K562 (cell line): ENCODE results near the gene EMP2. TPM values are rescaled to one million over a fixed set of nuclear protein-coding genes. Genes with fewer than 3 reads are reported as not detected.

Experiments used
- ATAC-seq: fragments of 200-7000 bp; cut with Tn5 transposase; 3 replicates; pipeline ENCODE4 v1.9.1; 2020; ENCODE audit warnings: moderate library complexity
- BruUV-seq: library from RNA; stranded (reverse); fragments of 400-500 nt; replicated peaks from 2 replicates; lab custom pipeline; 2021; lab: Mats Ljungman, UMichigan
- CTCF ChIA-PET: fragments of 300-600 bp; formaldehyde crosslinking; extraction: SDS; loops from one replicate; lab custom pipeline; 2021; ENCODE audit warnings: low intra/inter-chr PET ratio; lab: Yijun Ruan, JAX
- POLR2A ChIA-PET: fragments of 300-600, 350-650 bp; sonication (Branson Sonifier 250); formaldehyde crosslinking; extraction: SDS; loops from one replicate; lab custom pipeline; 2021; ENCODE audit warnings: antibody characterized with exemption, inconsistent platforms; lab: Yijun Ruan, JAX
- DNase-seq, 4 experiments: peaks; one replicate each; pipeline versions ENCODE4 v3.0.0 to v3.0.0-alpha.2; 2011 to 2018; ENCODE audit warnings: low spot score in 3 of 4, mixed read lengths in 3 of 4; ENCODE audit errors: extremely low read depth in 1 of 4
- FAIRE-seq: peaks from 2 replicates; lab custom pipeline; 2011; peaks lifted over from hg19 to GRCh38; lab: Jason Lieb, UNC
- H2AFZ ChIP-seq: 2 replicates; pipeline ENCODE4 v1.6.0; 2011; ENCODE audit warnings: low read depth, low read length, control low read depth, inconsistent platforms
- H3K27ac ChIP-seq: fragments of 200-600 bp; 3 replicates; pipeline ENCODE4 v1.8.0; 2011; ENCODE audit warnings: low read depth, mild to moderate bottlenecking, control low read depth, inconsistent platforms, low read length, moderate library complexity, mixed read lengths; ENCODE audit errors: extremely low read depth
- H3K27me3 ChIP-seq, 2 experiments: fragments of 300-600 bp in 1 of 2; 2 replicates in 1 of 2; 3 replicates in 1 of 2; pipeline versions ENCODE4 v1.6.0 to v1.8.0; 2011; ENCODE audit warnings: inconsistent platforms in 2 of 2, low read length in 2 of 2, mild to moderate bottlenecking in 1 of 2, mixed read lengths in 1 of 2, moderate library complexity in 1 of 2; ENCODE audit not compliant: control insufficient read depth in 2 of 2, insufficient read depth in 2 of 2
- H3K36me3 ChIP-seq: fragments of 300-600 bp; 3 replicates; pipeline ENCODE4 v1.8.0; 2011; ENCODE audit warnings: mild to moderate bottlenecking, low read length, inconsistent platforms; ENCODE audit not compliant: control insufficient read depth, insufficient read depth
- H3K4me1 ChIP-seq, 2 experiments: fragments of 200-600 bp in 1 of 2; replicated peaks in 1 of 2; 2 replicates in 1 of 2; 3 replicates in 1 of 2; pipeline versions ENCODE4 v1.5.1 to v1.8.0; 2011; ENCODE audit warnings: inconsistent platforms in 2 of 2, low read length in 2 of 2, mild to moderate bottlenecking in 1 of 2, mixed read lengths in 1 of 2, moderate library complexity in 1 of 2; ENCODE audit not compliant: control insufficient read depth in 2 of 2, insufficient read depth in 2 of 2
- H3K4me2 ChIP-seq: 2 replicates; pipeline ENCODE4 v1.6.1; 2011; ENCODE audit warnings: low read length, control low read depth, inconsistent platforms, mixed read lengths; ENCODE audit not compliant: insufficient read depth
- H3K4me3 ChIP-seq: fragments of 200-600 bp; sonication (generic), shearing (Covaris generic); 2 replicates; pipeline ENCODE4 v1.5.1; 2016; ENCODE audit warnings: control low read depth, inconsistent platforms
- H3K79me2 ChIP-seq: fragments of 200-600 bp; 3 replicates; pipeline ENCODE4 v1.8.0; 2011; ENCODE audit warnings: low read length, inconsistent platforms; ENCODE audit not compliant: control insufficient read depth, insufficient read depth
- H3K9ac ChIP-seq, 2 experiments: 2 replicates each; pipeline versions ENCODE4 v1.6.0 to v1.6.1; 2011; ENCODE audit warnings: low read depth in 2 of 2, low read length in 2 of 2, control low read depth in 1 of 2, inconsistent platforms in 1 of 2, mild to moderate bottlenecking in 1 of 2, mixed read lengths in 1 of 2; ENCODE audit not compliant: insufficient read depth in 1 of 2
- H3K9me1 ChIP-seq: one replicate; pipeline ENCODE4 v1.6.0; 2011; ENCODE audit warnings: inconsistent platforms, mild to moderate bottlenecking, low read length, moderate library complexity; ENCODE audit not compliant: control insufficient read depth, insufficient read depth
- H3K9me3 ChIP-seq: replicated peaks from 2 replicates; pipeline ENCODE4 v1.5.1; 2011; ENCODE audit warnings: low read depth, low read length, inconsistent platforms; ENCODE audit not compliant: control insufficient read depth, insufficient read depth
- H4K20me1 ChIP-seq: replicated peaks from 2 replicates; pipeline ENCODE4 v1.6.1; 2011; ENCODE audit warnings: low read length, inconsistent platforms, mixed read lengths; ENCODE audit not compliant: control insufficient read depth, insufficient read depth
- ATF7 ChIP-seq: fragments of 450-650 bp; IDR thresholded peaks from 2 replicates; pipeline ENCODE4 v1.7.1; 2014; ENCODE audit warnings: mild to moderate bottlenecking, moderate library complexity
- LEF1 ChIP-seq: fragments of 450-650 bp; IDR thresholded peaks from 2 replicates; pipeline ENCODE4 v1.6.1; 2016; ENCODE audit warnings: mild to moderate bottlenecking
- NR2C1 ChIP-seq, 2 experiments: fragments of 450-650 bp; IDR thresholded peaks; 2 replicates each; pipeline ENCODE4 v1.6.1; 2017; ENCODE audit warnings: mild to moderate bottlenecking in 2 of 2, antibody characterized with exemption in 1 of 2, inconsistent platforms in 1 of 2, missing compliant biosample characterization in 1 of 2, missing genetic modification characterization in 1 of 2
- SMARCE1 ChIP-seq: fragments of 450-650 bp; IDR thresholded peaks from 2 replicates; pipeline ENCODE4 v1.7.1; 2016; ENCODE audit warnings: mild to moderate bottlenecking
- TRIM24 ChIP-seq, 2 experiments: fragments of 450-650 bp; IDR thresholded peaks; 2 replicates each; pipeline ENCODE4 v1.6.1; 2016
- ZNF274 ChIP-seq: IDR thresholded peaks from 2 replicates; pipeline ENCODE4 v1.6.1; 2011; ENCODE audit warnings: low read depth, mild to moderate bottlenecking, low read length, moderate library complexity, borderline replicate concordance
- ZNF77 ChIP-seq: fragments of 250-450 bp; sonication (Bioruptor Pico); IDR thresholded peaks from 2 replicates; pipeline ENCODE4 v1.5.0; 2020
- WGBS: fragments of 100-300 bp; shearing (Covaris generic); methylation state at CpG from one replicate; pipeline ENCODE4 v1.1.6; 2016; ENCODE audit warnings: low coverage, mixed read lengths; ENCODE audit not compliant: insufficient coverage; ENCODE audit errors: missing lambda C conversion rate; 5-methylcytosine and 5-hydroxymethylcytosine counted together
- in situ Hi-C: fragments of 300-500 bp; cut with MboI; formaldehyde crosslinking; loops from 4 replicates; pipeline ENCODE4 v1.15.0; 2018; ENCODE audit warnings: inconsistent platforms, mixed read lengths
- intact Hi-C: fragments of 100-400 bp; cut with micrococcal nuclease; formaldehyde crosslinking; loops from 2 replicates; pipeline ENCODE4 v1.14.2; 2022
- polyA plus RNA-seq, 8 experiments: library from polyadenylated mRNA; depleted of rRNA in 4 of 8; stranded (reverse) in 5 of 8; unstranded in 3 of 8; fragments of >200 nt; fragmentation: Nextera tagmentation in 2 of 8; fragmentation: Illumina TruSeq in 1 of 8; extraction: Ambion mirVana in 2 of 8; extraction: Trizol in 1 of 8; gene quantifications; 2 replicates each; pipeline versions ENCODE4 v1.2.1 to v1.2.3, GENCODE V29; 2011 to 2014; ENCODE audit warnings: inconsistent platforms in 1 of 8, missing spikeins in 1 of 8
- total RNA-seq, 7 experiments: library from RNA; depleted of rRNA in 6 of 7; stranded (reverse); fragments of >200 nt in 6 of 7; fragmentation: Illumina TruSeq in 2 of 7; extraction: Trizol in 2 of 7; gene quantifications; 2 replicates each; pipeline versions ENCODE4 v1.2.1 to v1.2.3, GENCODE V29; 2011 to 2021; ENCODE audit warnings: low replicate concordance in 1 of 7
- TF ChIP-seq, protein P1 (sequence below): fragments of 450-650 bp; IDR thresholded peaks from 2 replicates; pipeline ENCODE4 v1.6.1; 2017; ENCODE audit warnings: antibody characterized with exemption, mild to moderate bottlenecking
- TF ChIP-seq, protein P2 (sequence below): fragments of 250-450 bp; sonication (Bioruptor Pico); IDR thresholded peaks from 2 replicates; pipeline ENCODE4 v1.9.0; 2021; ENCODE audit warnings: mild to moderate bottlenecking
- TF ChIP-seq, protein P3 (sequence below): fragments of 250-450 bp; sonication (Bioruptor Pico); IDR thresholded peaks from 2 replicates; pipeline ENCODE4 v1.4.0; 2020; ENCODE audit warnings: mild to moderate bottlenecking, moderate library complexity

The EMP2 gene
- total and polyA plus RNA-seq, 9 of the 15 experiments (the other 6 are each of a cell fraction or from before 2014, with no cell fraction given), result 0.73 to 6.2 (median 3.1) TPM

DNA sequence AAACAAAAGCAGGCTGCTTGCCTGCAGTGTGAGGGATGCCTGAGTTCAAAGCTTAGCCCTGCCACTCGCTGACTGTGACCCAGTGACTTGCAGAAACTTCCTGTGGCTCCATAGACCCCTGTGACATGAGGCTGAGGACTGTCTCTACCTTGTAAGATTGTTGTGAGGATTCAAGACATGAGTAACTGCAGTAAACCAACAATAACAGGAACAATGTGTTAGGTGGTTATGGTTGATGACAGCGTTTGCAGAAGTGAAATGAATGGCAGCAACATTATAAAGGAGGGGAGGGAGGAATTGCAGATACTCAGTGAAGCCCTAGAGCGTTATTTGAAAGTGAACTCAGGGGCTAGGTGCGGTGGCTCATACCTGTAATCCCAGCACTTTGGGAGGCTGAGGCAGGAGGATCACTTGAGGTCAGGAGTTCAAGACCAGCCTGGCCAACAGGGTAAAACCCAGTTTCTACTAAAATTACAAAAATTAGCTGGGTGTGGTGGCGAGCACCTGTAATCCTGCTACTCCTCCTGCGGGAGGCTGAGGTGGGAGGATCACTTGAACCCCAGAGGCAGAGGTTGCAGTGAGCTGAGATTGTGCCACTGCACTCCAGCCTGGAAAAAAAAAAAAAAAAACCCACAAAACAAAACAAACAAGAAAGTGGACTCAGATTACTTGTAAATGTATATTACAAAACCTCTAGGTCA is 33.5 kb upstream of the EMP2 start:
- no peak overlapping the region for H2AFZ ChIP-seq
- ATAC-seq (no peak), FAIRE-seq (no peak)

More for the DNA sequence above, 33.5 kb upstream of the EMP2 start:
- peaks cover 0 to 11% of the 10 kb centered on the region in 2 experiments; a peak in 3 of 5 replicates for H3K4me1 ChIP-seq
- no peak for DNase-seq
- no peak overlapping the region for H3K4me2 ChIP-seq
- no peak overlapping the region for H3K4me3 ChIP-seq
- ChIA-PET CTCF (interaction anchor here (0.5 kb wide), 1 partner anchor 91 kb away, joined by 4 read pairs; no protein-coding TSS in a partner anchor), POLR2A (no interaction called here)
- BruUV-seq, result no TSS peak
- H4K20me1 ChIP-seq, result no peaks in the 10 kb centered on the region; the same call in 1 of the 2 replicates
- H3K36me3 ChIP-seq, result no peaks in the 10 kb centered on the region
- H3K27ac ChIP-seq, result no peak overlapping the region
- intact Hi-C loops, result no loop called here
- H3K9ac ChIP-seq, result no peak overlapping the region
- in situ Hi-C loops, result no loop called here
- H3K9me3 ChIP-seq, result no peaks in the 10 kb centered on the region
- H3K9me1 ChIP-seq, result no peaks in the 10 kb centered on the region
- 1% methylated on average over 6 of the region's 6 CpGs for WGBS
- H3K79me2 ChIP-seq, result no peaks in the 10 kb centered on the region
- H3K27me3 ChIP-seq, result peaks cover 9 to 36% of the 10 kb centered on the region in 2 experiments; a peak in 4 of 5 replicates
- no peak for TF ChIP-seq SMARCE1
- TF ChIP-seq, protein P1, sequence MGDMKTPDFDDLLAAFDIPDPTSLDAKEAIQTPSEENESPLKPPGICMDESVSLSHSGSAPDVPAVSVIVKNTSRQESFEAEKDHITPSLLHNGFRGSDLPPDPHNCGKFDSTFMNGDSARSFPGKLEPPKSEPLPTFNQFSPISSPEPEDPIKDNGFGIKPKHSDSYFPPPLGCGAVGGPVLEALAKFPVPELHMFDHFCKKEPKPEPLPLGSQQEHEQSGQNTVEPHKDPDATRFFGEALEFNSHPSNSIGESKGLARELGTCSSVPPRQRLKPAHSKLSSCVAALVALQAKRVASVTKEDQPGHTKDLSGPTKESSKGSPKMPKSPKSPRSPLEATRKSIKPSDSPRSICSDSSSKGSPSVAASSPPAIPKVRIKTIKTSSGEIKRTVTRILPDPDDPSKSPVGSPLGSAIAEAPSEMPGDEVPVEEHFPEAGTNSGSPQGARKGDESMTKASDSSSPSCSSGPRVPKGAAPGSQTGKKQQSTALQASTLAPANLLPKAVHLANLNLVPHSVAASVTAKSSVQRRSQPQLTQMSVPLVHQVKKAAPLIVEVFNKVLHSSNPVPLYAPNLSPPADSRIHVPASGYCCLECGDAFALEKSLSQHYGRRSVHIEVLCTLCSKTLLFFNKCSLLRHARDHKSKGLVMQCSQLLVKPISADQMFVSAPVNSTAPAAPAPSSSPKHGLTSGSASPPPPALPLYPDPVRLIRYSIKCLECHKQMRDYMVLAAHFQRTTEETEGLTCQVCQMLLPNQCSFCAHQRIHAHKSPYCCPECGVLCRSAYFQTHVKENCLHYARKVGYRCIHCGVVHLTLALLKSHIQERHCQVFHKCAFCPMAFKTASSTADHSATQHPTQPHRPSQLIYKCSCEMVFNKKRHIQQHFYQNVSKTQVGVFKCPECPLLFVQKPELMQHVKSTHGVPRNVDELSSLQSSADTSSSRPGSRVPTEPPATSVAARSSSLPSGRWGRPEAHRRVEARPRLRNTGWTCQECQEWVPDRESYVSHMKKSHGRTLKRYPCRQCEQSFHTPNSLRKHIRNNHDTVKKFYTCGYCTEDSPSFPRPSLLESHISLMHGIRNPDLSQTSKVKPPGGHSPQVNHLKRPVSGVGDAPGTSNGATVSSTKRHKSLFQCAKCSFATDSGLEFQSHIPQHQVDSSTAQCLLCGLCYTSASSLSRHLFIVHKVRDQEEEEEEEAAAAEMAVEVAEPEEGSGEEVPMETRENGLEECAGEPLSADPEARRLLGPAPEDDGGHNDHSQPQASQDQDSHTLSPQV, result no peak
- TF ChIP-seq ZNF274, result no peak
- no peak for TF ChIP-seq NR2C1 (IDR thresholded peaks at IDR 0.05)
- TF ChIP-seq NR2C1 (tag; IDR thresholded peaks at IDR 0.05), result no peak
- TF ChIP-seq TRIM24 (IDR thresholded peaks at IDR 0.05), result no peak
- TF ChIP-seq, protein P2, sequence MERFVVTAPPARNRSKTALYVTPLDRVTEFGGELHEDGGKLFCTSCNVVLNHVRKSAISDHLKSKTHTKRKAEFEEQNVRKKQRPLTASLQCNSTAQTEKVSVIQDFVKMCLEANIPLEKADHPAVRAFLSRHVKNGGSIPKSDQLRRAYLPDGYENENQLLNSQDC (CRISPR knock-in tag), result no peak
- no peak for TF ChIP-seq ZNF77 (CRISPR knock-in tag)
- TF ChIP-seq LEF1, result no peak
- TF ChIP-seq ATF7, result no peak
- TF ChIP-seq, protein P3, sequence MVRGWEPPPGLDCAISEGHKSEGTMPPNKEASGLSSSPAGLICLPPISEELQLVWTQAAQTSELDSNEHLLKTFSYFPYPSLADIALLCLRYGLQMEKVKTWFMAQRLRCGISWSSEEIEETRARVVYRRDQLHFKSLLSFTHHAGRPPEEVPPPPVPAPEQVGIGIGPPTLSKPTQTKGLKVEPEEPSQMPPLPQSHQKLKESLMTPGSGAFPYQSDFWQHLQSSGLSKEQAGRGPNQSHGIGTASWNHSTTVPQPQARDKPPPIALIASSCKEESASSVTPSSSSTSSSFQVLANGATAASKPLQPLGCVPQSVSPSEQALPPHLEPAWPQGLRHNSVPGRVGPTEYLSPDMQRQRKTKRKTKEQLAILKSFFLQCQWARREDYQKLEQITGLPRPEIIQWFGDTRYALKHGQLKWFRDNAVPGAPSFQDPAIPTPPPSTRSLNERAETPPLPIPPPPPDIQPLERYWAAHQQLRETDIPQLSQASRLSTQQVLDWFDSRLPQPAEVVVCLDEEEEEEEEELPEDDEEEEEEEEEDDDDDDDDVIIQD (CRISPR knock-in tag), result no peak
- TF ChIP-seq, all 486 proteins: peak for 0
